Muscle of back (tissue), 11 donors: ENCODE results near the gene CAMTA1. TPM values are rescaled to one million over a fixed set of nuclear protein-coding genes. Genes with fewer than 3 reads are reported as not detected.

Experiments used
- DNase-seq, 3 donors: peaks; one replicate each; pipeline versions ENCODE4 v3.0.0 to v3.0.0-alpha.2; 2013
- polyA plus RNA-seq, 10 donors: library from polyadenylated mRNA; unstranded; fragments of 120-200 nt; gene quantifications; one replicate each; pipeline ENCODE4 v1.2.1, GENCODE V29; 2013; ENCODE audit not compliant: insufficient read length in 10 of 10

Gene CAMTA1
- polyA plus RNA-seq, 10 donors: 36.4 to 49.7 (median 44.0) TPM

- no peak for DNase-seq
Measured at GRCh38 chr1:7582460-7582972, 797.3 kb downstream of the CAMTA1 start.

GRCh38 chr1:7583291-7584096 is 798.2 kb downstream of the CAMTA1 start:
- no peak for DNase-seq

GRCh38 chr1:7584157-7584556 is 798.9 kb downstream of the CAMTA1 start:
- DNase-seq: no peak

GRCh38 chr1:7584643-7585042 is 799.4 kb downstream of the CAMTA1 start:
- no peak for DNase-seq

- DNase-seq: no peak
Measured at GRCh38 chr1:7585216-7585907, 800.1 kb downstream of the CAMTA1 start.

- no peak for DNase-seq
Measured at GRCh38 chr1:7586031-7586941, 801.0 kb downstream of the CAMTA1 start.

GRCh38 chr1:7587108-7587772 is 802.0 kb downstream of the CAMTA1 start:
- DNase-seq: no peak

GRCh38 chr1:7587773-7588456 is 802.7 kb downstream of the CAMTA1 start:
- DNase-seq: no peak

- DNase-seq: no peak
Measured at GRCh38 chr1:7588457-7588827, 803.2 kb downstream of the CAMTA1 start.

GRCh38 chr1:7589080-7589735 is 804.0 kb downstream of the CAMTA1 start:
- no peak for DNase-seq

- no peak for DNase-seq
Measured at GRCh38 chr1:7589774-7590425, 804.6 kb downstream of the CAMTA1 start.

- no peak for DNase-seq
Measured at GRCh38 chr1:7590426-7590790, 805.2 kb downstream of the CAMTA1 start.

- DNase-seq: no peak
Measured at GRCh38 chr1:7591565-7591964, 806.3 kb downstream of the CAMTA1 start.

GRCh38 chr1:7592120-7592798 is 807.0 kb downstream of the CAMTA1 start:
- DNase-seq: no peak

- no peak for DNase-seq
Measured at GRCh38 chr1:7594002-7594713, 808.9 kb downstream of the CAMTA1 start.

- no peak for DNase-seq
Measured at GRCh38 chr1:7594714-7595295, 809.6 kb downstream of the CAMTA1 start.

GRCh38 chr1:7595336-7595735 is 810.1 kb downstream of the CAMTA1 start:
- no peak for DNase-seq
